GM12864 (cell line): Measurements from ENCODE around the gene MFSD2A.

Experiments used
- DNase-seq: peaks from one replicate; pipeline ENCODE4 v3.0.0-alpha.2; 2011; ENCODE audit warnings: low read depth
- H3K4me3 ChIP-seq: 2 replicates; pipeline ENCODE4 v1.5.1; 2011; ENCODE audit warnings: mild to moderate bottlenecking, low read depth, low read length, control low read depth
- TF ChIP-seq, protein P1 (sequence below): IDR thresholded peaks from 2 replicates; pipeline ENCODE4 v1.5.1; 2011; ENCODE audit warnings: low read depth, mild to moderate bottlenecking, moderate library complexity, low read length, control low read depth, inconsistent platforms; ENCODE audit errors: missing control alignments

Gene MFSD2A

DNA sequence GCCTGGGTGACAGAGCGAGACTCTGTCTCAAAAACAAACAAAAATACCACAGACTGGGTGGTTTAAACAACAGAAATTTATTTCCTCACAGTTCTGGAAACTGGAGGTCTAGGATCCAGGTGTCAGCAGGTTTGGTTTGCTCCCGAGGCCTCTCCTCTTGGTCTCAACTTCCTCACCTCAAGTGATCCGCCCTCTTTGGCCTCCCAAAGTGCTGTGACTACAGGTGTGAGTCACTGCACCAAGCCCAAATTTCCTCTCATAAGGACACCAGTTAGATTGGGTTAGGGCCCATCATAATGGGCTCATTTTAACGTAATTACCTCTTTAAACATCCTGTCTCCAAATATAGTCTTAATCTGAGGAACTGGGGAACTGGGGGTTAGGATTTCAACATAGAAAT is 35.5 kb downstream of the MFSD2A start:
- no peak for DNase-seq
- H3K4me3 ChIP-seq = no peak overlapping the region
- TF ChIP-seq, protein P1, sequence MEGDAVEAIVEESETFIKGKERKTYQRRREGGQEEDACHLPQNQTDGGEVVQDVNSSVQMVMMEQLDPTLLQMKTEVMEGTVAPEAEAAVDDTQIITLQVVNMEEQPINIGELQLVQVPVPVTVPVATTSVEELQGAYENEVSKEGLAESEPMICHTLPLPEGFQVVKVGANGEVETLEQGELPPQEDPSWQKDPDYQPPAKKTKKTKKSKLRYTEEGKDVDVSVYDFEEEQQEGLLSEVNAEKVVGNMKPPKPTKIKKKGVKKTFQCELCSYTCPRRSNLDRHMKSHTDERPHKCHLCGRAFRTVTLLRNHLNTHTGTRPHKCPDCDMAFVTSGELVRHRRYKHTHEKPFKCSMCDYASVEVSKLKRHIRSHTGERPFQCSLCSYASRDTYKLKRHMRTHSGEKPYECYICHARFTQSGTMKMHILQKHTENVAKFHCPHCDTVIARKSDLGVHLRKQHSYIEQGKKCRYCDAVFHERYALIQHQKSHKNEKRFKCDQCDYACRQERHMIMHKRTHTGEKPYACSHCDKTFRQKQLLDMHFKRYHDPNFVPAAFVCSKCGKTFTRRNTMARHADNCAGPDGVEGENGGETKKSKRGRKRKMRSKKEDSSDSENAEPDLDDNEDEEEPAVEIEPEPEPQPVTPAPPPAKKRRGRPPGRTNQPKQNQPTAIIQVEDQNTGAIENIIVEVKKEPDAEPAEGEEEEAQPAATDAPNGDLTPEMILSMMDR = no peak

DNA sequence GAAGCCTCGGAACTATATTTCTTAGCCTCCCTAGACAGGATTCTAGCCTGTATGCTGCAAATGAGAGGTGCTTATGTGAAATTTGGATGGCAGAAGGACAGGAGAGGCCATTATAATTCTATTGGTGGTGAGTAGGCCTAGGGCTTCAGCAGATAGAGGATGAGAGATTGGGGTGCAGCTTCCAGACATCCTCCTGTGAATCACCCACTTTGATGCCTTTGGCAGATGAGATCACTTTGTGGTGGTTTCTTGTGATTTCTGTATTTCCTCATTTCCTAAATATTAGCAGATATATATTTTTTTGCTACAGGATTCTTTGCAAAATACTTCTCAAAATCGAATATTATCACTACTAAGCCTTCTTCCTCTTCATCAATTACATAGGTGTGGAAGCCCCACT is 37.3 kb downstream of the MFSD2A start:
- TF ChIP-seq, protein P1 = no peak
- no peak for DNase-seq
- no peak overlapping the region for H3K4me3 ChIP-seq

DNA sequence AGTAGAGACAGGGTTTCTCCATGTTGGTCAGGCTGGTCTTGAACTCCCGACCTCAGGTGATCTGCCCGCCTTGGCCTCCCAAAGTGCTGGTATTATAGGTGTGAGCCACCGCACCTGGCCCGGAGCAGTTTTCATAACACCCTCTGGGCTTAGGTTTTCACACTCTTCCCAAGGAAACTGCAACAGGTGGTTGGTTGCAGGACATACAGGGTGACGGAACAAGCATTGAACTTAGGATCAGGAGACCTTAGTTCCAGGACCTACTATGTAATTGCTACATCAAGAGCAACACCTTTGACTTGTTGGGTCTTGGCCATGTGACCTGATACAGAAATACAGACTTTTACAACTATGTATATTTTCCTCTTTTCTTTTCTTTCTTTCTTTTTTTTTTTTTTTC is 37.9 kb downstream of the MFSD2A start:
- DNase-seq = no peak
- TF ChIP-seq, protein P1 = no peak

DNA sequence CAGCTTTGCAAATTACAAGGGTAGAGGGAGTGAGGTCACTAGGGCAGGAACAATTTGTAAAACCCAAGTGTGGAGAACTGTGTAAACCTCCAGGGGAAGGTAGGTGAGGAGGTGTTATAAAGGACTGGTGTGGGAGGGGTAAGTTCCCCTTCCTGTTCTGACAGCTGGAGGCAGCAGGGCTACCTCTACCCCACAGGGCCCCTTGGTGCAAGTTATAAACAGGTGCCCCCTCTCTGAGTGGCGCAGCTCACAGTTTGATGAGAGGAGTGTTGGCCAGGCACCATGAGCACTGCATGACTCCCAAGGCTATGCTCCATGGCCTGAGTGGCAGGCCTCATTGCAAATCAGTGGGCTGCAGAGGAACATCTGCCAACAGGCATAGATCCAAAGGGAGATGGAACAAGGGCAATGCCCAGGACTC is 41.0 kb downstream of the MFSD2A start:
- DNase-seq = peak; percentile 68
- H3K4me3 ChIP-seq = no peak overlapping the region

More for the DNA sequence above, 37.9 kb downstream of the MFSD2A start:
- no peak overlapping the region for H3K4me3 ChIP-seq

DNA sequence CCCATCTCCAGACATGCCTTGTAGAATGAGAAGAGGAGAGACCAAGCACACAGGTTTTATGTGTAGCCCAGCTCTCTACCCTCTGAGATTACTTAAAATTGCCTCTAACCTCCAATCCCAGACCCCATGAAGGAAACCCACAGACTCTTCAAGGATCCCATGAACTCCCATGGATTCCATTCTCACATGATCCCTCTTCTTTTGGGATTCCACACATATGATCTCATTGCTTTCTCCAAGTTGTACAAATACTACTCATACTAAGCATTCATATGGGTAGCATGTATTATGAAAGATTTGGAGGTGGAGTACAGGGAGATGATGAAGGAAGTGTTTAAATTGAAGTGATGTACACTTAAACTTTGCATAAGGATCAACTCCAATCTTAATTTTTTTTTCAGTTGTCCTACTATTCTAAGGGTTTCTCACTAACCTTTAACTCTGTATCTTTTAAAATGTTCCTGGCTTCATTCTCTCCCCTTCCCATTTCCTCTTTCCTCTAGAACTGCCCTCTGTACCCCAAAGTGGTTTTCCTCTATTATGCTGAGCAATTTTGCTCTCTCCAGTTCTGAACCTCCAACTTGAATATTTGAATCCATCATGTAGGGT is 41.6 kb downstream of the MFSD2A start:
- no peak overlapping the region for H3K4me3 ChIP-seq
- TF ChIP-seq, protein P1 = no peak
- no peak for DNase-seq

More for the DNA sequence above, 41.0 kb downstream of the MFSD2A start:
- TF ChIP-seq, protein P1 = no peak

DNA sequence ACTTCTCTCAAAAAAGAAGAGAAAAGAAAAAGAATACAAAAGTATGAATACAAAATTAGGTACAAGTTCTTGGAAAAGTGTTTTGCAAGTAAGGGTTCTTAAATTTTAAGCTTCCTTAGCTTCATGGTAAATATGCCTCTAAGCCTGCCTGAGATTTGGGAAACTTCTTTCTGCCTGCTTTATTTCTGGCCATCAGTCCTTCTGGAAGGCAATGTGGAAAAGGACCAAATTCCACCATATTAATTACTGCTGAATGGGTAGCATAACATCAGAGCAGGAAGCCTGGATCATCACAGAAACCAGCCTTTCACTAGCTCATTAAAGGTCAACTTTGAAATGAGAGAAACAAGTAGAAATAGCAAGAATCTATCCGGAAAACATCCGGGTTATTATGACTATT is 46.5 kb downstream of the MFSD2A start:
- TF ChIP-seq, protein P1 = no peak
- DNase-seq = no peak
- H3K4me3 ChIP-seq = no peak overlapping the region
